HG03064 (cell line): ENCODE data around the gene TRIM59.

Experiments used
- ATAC-seq: cut with Tn5 transposase; IDR thresholded peaks from one replicate; pipeline ENCODE4 v1.9.1; 2021; ENCODE audit warnings: low read depth; ENCODE audit not compliant: unreplicated experiment

Gene TRIM59, protein sequence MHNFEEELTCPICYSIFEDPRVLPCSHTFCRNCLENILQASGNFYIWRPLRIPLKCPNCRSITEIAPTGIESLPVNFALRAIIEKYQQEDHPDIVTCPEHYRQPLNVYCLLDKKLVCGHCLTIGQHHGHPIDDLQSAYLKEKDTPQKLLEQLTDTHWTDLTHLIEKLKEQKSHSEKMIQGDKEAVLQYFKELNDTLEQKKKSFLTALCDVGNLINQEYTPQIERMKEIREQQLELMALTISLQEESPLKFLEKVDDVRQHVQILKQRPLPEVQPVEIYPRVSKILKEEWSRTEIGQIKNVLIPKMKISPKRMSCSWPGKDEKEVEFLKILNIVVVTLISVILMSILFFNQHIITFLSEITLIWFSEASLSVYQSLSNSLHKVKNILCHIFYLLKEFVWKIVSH

DNA sequence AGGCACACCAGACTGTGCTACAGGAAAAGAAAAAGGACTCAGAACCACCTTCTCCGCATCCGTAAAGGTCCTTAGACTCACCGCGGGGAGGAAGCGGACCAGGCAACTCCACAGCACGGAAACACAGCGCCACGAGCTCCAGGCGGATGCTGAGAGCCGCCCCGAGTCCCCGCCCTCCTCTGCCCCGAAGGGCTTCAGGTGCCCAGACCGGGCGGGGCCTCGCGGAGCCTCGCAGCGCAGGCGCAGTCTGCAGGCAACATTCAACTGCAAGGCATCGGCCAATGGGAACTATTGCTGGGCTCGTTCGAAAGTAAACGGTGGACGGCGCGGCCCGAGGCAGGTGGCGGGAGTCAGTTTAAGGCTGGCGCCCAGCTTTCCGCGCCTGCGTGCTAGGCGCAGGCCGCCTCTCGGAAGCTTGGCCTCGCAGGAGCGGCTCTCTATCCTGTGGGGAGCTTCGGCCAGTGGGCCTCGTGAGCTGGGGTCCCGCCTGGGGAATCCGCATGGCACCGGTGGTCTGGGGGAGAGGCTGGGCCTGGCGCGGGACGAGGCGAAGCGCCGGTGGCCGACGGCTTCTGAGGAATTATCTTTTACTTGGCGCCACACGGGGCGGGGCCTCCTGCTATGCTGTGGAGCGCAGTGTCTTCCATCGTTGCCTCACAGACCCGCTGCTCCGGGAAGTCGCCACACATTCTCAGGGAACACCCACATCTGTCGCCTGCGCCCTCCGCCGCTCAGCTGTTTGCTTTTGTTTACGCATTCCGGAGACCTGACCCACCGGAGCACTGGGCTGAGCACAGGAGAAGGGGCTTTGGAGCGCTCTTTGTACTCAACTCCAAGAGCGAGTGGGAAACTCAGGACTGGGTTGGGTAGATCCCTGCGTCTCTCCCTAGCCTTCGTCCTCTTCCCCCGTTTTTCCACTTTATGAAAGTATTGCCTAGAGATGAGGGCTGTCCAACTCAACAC is at the start of gene TRIM59:
Gene TRIM59 (minus strand): TSS at position 151 of the 963 bp plus-strand sequence. CDS start 10,603 bp downstream, outside the sequence.
- peak; percentile 96 for ATAC-seq

DNA sequence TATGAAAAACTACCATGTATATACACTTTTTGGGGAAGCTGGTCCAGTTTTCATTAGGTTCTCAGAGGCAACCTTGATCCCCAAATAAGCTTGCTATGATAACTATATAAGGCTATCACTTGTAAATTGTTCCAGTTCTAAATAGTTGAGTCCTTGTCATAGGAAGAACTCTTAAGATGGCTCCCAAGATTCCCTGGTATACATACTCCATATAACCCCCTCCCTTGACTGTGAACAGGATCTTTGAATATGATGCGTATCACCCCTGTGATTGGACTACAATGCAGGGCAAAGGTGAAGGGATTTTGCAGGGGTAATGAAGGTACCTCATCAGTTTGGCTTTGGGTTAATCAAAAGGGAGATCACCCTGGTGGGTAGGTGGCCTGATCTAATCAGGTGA is 48.6 kb upstream of the TRIM59 start:
- ATAC-seq: no peak

DNA sequence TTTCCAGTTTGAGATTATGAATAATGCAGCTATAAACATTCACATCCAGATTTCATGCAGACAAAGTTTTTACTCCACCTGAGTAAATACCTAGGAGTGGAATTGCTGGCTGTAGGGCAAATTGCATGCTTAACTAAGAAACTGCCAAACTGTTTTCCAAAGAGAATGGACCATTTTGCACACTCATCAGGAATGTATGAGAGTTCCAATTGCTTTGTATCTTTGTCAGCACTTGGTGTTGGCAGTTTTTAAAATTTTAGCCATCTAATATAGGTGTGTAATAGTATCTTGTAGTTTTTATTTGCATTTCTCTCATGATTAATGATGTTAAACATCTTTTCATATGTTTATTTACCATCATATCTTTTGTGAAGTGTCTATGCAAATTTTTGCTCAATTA is 40.6 kb upstream of the TRIM59 start:
- ATAC-seq: no peak

DNA sequence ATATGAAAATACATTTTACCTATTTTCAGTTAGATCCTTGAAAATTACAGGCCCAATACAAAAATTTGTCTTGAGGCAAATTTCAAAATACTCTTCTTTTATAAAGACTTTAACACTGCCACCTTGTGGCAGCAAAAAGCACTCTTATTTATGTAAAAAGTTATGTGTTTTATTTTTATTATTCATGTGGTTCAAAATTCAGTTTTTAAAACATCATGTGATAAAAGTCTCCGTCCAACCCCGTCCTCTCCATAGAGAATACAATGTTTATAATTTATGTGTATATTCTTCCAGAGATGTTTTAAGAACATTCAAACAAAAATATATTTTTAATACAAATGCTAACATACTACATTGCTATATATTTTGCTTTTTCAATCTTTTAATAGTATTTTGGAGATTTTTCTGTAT is 36.9 kb upstream of the TRIM59 start:
- no peak for ATAC-seq

DNA sequence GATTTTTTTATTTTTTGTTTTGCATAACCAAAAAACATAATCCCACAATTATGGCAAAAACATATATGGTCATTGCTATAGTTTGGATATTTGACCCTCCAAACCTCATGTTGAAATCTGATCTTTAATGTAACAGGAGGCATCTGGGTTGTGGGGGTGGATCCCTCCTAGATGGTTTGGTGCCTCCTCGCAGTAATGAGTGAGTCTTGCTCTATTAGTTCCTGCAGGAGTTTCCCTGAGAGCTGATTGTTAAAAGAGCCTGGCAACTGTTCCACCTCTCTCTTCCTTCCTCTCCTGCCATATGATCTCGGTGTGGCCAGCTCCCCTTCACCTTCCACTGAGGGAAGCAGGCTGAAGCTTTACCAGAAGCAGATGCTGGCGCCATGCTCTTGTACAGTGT is 33.2 kb upstream of the TRIM59 start:
- ATAC-seq: no peak

DNA sequence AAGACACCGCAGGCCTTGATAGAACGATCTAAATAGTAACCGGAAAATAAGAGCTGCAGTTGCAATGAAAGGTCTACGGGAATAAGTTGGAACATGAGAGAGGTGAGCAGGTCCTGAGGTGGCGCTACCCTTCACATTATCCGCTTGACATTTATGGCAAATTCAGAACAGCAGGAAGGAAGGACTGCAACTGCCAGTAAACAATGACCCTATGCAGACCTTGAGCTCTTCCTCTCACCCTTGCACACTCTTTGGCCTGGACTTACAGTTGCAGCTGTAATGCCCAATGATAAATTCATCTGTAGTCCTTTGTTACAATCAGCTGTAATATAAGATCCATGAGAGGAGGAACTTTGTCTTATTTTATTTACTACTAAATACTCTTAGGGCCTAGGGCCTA is 32.3 kb upstream of the TRIM59 start:
- ATAC-seq: no peak

DNA sequence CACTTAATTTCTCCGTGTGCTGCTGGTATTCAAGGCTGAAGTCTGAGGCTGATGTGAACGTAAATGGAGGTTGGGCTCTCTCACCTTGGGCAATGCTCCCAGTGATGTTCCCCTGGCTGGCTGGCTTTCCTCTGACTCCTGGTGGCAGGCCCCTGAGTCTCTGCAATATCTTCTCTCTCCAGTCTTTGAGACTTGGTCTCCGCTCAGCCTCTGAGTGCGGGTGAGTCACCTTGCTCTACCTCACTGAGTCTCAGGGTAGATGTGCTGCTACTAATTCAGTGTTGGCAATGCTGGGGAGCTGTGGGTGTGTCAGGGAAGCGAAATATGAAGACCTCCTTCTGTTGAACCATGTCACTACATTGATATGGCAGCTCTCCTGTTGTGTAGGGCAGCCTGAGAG is 31.3 kb upstream of the TRIM59 start:
- ATAC-seq: no peak

DNA sequence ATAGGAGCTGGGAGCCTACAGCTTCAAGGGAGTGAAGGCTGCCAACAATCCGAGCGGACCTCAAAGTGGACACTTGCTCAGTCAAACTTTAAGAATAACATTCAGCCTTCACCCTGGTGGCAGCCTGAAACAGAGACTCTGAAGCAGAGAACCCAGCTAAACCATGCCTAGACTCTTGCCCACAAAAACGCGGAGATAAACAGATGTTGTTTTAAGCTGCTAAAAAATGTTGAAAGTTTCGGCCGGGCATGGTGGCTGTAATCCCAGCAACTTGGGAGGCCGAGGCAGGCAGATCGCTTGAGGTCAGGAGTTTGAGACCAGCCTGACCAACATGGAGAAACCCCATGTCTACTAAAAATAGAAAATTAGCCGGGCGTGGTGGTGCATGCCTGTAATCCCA is 29.8 kb upstream of the TRIM59 start:
- no peak for ATAC-seq

DNA sequence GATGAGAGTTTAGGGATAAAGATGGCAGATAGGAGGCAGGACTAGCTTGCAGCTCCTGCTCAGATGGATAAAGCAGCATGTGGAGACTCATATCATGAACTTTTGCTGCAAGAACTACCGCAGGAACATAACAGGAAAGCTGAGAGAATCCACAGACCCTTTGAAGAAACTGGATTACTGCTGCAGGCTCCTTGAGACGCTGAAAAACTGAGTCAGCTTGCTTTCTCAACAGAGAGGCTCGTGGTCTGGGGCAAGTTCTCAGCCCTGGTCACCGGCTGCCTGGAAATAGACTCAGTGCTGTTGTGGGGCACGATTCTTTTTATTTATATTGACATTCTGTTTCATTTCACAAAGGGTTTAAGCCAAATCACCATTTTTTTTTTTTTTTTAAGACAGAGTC is 28.8 kb upstream of the TRIM59 start:
- no peak for ATAC-seq

DNA sequence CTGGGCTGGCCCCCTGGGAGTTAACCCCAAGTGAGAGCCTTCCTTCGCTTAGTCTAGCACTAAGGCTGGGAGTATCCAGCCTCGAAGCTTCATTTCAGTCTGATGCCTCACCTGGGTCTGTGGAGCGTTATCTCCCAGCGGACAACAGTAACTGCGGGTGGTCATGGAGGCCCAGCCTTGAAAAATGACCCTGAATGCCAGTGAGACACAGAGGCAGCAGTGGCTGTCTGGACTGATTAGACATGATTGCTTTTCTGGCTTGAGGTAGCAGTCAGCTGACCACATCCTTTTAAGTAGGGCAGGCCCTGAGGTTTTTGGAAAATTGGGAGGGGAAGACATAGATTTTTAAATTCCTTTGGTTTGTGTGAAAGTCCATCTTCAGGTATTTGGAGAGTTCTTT is 28.2 kb upstream of the TRIM59 start:
- ATAC-seq: no peak

DNA sequence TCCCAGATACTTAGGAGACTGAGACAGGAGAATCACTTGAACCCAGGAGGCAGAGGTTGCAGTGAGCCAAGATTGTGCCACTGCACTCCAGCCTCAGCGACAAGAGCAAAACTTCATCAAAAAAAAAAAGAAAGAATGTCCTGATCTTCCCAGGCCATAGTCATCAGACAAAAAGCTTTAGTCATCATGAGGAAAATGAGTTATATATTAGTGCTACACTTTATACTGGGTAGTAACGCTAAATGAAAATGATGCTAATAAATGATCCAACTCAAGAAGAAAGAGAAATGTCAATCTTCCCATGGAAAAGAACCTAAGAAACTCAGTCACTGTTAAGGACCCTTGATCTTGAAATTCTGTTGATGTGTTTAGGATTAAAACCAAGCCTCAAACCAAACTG is 26.3 kb upstream of the TRIM59 start:
- ATAC-seq: no peak

DNA sequence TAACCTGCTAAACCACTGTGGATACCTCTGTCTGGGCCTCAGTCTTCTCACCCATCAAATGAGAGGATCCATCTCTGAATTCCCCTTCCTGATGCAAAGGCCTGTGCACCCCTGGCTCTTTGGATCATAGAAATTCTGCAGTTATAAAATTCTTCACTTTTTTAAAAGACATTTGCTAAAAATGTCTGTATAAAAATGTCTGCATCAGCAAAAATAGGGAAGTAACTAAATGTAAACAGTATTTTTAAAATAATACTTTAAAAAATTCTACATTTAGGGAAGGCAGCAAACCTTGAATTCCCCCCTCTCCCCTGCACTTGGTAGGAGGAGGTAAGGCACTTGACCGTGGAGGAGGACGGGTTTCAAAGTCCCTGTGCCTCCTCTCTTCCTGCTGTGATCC is 25.6 kb upstream of the TRIM59 start:
- ATAC-seq: no peak

DNA sequence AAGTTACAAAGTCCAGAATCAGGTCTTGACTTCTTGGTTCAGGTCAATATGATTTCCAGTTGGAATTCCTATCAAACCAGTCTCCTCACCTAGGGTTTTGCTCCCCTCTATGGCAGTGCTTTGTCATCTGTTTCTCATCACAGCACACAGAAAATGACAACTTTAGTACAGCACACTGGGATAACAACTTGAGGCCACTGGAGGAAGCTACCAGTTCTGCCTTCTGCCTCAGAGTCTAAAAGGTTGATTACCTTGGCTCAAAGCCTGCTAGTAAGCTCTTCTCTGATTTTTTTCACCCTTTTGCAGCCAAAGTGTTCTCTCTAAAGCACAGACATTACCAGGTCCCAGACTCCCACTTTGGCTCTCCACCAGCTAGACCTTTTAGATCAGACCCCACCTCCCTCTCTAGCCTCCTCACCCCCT is 24.8 kb upstream of the TRIM59 start:
- no peak for ATAC-seq

DNA sequence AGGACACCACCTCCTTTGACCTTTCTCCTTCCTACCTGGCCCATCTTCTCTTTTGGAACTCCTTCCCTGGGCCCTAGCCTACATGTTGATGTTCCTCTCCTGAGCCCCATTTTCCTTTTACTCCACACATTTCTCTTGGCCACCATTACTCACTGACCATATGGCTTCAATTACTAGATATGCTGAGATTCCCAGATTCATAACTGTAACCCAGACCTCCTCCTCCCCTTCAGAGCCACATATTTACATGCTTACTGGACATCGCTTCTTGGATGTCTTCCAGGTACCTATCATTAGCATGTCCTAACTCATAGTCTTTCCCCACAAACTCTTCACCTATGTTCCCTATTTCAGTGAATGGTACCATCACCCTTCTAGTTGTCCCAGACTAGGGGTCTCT is 24.4 kb upstream of the TRIM59 start:
- no peak for ATAC-seq

DNA sequence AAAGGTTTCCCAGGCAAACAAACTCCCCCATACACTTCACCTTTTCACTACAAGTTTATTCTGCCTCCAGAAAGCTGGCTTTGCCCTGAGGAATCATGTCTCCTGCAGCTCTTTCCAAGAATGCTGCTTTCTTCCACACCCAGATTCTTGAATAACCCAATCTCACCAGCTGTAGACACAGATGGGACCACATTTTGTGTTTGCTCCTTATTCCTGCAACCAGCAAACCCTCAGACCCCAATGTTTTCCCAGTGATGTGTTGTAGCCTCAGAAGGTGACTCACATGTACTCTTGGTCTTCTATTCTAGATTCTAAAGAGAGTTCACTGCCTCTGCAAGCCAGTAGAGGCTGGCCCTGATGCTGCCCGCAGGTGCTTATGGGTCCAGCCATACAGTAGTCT is 23.6 kb upstream of the TRIM59 start:
- no peak for ATAC-seq

DNA sequence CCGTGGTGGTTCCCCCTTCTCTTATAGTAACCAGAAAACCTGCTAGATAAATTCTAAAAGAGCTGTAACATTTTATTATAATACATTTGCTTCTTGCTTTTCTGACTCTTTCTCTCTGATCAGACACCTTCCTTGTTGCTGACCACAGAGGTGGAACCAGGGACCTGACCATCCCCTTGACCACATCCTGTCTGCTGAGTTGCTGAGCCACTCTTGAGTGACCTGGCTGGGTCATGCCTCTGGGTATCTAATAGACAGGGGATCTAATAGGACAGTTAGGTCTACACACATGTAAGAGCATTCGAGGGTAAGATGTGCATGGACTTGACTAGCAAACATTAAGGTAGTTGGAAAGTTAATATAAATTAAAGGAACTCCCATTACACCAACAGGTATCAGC is 22.8 kb upstream of the TRIM59 start:
- peak; percentile 89 for ATAC-seq

DNA sequence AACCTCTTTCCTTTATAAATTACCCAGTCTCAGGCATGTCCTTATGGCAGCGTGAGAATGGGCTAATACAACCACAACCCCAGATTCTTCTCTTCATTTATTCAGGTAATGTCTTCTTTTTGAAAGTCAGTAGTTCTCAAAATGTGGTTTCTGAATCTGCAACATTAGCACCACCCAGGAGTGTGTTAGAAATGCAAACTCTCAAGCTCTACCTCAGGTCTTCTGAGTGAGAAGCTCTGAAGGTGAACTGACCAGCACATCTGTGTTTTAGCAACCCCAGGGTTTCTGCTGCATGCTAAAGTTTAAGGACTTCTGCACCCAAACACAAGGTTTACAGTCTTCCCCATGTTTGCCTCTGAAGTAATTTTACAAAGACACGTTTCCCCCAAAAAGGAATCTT is 22.3 kb upstream of the TRIM59 start:
- peak; percentile 8 for ATAC-seq

DNA sequence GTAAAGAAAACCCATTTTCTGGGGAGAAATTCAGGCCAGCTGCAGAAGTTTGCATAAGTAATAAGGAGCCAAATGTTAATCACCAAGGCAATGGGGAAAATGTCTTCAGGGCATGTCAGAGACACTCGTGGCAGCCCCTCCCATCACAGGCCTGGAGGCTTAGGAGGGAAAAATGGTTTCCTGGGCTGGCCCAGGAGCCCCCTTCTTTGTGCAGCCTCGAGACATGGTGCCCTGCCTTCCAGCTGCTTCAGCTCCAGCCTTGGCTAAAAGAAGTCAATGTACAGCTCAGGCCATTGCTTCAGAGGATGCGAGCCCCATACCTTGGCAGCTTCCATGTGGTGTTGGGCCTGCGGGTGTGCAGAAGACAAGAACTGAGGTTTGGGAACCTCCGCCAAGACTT is 20.6 kb upstream of the TRIM59 start:
- ATAC-seq: no peak

DNA sequence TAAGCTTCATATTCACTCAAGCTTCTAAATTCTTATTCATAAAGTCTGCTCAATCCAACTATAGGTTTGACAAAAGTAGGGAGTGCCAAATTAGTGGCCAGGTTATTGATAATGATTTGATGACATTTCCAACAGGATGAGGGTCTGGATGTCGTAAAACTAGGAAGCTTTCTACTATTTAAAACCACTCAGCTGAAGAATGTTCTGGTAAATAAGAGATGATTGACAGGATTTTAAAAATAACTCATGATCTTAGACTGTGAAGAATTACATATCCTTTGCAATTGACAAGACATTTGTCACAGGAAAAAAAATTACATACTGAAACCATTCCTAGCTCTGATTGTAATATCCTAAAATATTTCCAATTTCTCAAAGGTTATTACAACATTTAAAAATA is 15.4 kb upstream of the TRIM59 start:
- no peak for ATAC-seq

DNA sequence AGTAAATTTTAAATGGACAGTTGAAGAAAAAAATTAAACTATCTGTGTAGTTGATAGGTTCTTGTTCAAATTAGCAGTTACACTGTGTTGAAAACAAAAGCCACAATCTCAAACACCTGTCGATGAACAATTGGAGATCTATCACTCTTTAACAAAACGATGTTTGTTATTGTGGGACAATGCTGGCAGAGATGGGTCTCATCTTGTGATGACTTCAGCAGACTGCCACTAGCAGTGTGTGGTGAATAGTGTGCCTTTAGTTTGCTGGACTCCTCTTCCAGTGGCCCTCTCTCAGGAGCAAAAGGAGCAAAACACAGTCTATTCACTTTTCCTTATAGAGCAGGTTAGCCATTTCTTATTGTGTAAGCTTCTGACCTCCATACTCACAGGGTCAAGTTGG is 14.7 kb upstream of the TRIM59 start:
- ATAC-seq: no peak

DNA sequence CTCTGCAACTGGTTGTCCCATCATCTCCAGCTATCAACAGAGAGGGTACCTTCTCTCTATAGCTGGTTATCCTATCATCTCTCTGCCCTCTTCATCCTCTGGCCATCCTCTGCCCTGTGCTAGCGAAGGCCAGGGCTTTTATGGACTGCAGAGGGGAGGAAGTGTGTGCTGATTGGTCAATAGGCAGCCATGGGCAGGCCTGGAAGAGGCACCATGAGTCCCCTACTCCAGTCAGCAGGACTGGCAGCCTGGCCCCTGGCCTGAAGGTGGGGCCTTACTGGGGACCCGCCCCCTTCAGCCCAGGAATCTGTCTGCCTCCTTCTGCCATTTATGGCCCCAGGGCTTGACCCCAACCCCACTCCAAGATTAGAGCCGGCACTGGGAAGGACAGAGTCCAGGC is 10.4 kb upstream of the TRIM59 start:
- ATAC-seq: no peak
